Prostate gland (tissue), 2 donors: ENCODE measurements around the gene TMA7B.

Experiments used
- CTCF ChIP-seq, 4 experiments: fragments of 200-600 bp in 2 of 4; fragments of 450-650 bp in 2 of 4; sonication (generic) in 2 of 4; IDR thresholded peaks; 1 replicate in 3 of 4; 2 replicates in 1 of 4; pipeline ENCODE4 v1.5.1; 2016 to 2019; ENCODE audit warnings: antibody characterized with exemption in 4 of 4, mild to moderate bottlenecking in 2 of 4, moderate library complexity in 2 of 4
- POLR2AphosphoS5 ChIP-seq: sonication (generic); formaldehyde crosslinking; IDR thresholded peaks from one replicate; pipeline ENCODE4 v1.6.1; 2017; ENCODE audit warnings: antibody characterized with exemption

- TF ChIP-seq CTCF (IDR thresholded peaks at IDR 0.05) (no peak), POLR2AphosphoS5 (peak; percentile 53)
Observed at GRCh38 chr22:39946503-39947219, 13.5 kb upstream of the TMA7B start.
